Activated CD8-positive, alpha-beta memory T cell treated with anti-CD3 and anti-CD28 coated beads for 1 hour (primary cell): ENCODE results near the gene TANGO2.

Experiments used
- DNase-seq, 2 donors: peaks; one replicate each; pipeline ENCODE4 v3.0.0-alpha.2; 2020; ENCODE audit warnings: low read depth in 1 of 2; ENCODE audit errors: extremely low read depth in 1 of 2

Gene TANGO2

DNA sequence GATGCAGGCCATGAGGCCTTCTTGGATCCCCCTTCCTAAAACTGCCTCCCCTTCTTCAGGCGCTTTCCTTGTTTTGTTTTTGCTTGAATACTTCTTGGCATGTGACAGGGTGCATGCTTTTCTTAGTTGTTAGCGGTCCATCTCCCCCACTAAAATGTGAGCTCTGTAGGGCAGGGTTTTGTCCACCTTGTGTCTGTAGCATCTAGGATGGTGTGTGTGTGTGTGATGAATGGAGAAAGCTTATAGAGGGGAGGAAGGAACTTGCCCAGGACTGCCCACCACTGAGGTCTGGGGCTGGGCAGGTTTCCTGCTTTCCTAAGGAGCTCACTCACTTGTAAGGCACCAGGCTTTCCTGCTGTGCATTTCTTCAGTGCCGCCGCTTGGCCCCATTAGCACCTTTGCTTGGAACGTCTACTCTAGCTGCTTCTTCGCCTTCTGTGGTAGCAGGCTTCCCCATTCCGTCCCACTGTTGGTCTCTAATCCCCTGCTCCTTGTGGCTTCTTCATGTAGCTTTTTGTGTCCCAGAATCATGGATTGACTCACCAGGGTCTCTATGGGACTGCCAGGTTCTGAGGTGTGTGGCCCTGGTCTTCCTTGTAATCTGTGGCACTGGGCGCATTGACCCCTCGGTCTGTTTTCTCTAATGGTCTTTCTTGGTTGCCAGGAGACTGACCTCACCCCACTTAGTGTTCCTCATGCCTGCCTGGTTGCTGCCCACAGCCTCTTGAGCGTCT, 62.4 kb downstream of the TANGO2 start:
- no peak for DNase-seq

- DNase-seq: no peak
Observed at GRCh38 chr22:20083891-20084546, 63.1 kb downstream of the TANGO2 start.

DNA sequence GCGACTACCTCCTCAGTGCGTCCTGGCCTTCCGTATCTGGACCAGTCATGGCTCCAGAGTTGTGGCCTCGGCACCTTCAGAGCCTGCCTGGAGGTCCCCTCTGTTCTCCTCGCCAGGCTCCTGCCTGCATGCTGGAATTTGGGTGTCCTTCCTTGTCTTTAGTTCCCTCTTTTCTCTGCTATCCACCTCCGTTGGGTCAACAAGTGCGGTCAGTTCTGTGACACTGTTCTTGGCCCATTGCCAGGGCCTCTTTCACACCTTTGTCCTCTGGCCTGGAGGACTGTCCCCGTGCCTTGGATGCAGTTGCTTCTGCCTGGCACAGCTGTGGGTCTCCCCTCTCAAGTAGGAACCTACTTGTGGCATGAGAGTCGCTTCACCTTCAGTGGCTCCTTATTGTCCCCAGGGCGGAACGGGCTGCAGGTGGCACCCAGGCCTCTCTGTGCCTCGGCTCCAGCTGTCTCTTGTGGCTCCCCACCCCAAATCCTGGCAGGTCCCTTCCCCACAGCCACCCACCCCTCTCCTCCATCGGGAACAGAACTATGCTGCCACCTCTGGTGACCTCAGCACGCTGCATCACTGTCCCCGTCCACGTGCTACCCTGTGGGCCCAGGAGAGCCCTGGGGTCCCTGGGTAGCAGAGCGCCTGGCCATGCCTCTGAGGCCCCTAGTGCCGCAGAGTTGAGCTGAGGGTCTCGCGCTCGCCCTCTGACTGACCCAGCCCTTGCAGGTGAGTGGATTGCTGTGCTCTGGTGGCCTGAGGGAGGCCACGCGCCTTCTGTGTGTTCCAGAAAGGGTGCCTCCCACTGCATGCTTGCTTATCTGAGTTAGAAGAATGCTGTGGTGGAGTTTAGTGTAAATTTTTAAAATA, 63.9 kb downstream of the TANGO2 start:
- DNase-seq: no peak

- DNase-seq: no peak
Observed at GRCh38 chr22:20085651-20086050, 64.7 kb downstream of the TANGO2 start.

- DNase-seq: no peak
Observed at GRCh38 chr22:20086101-20086599, 65.2 kb downstream of the TANGO2 start.

DNA sequence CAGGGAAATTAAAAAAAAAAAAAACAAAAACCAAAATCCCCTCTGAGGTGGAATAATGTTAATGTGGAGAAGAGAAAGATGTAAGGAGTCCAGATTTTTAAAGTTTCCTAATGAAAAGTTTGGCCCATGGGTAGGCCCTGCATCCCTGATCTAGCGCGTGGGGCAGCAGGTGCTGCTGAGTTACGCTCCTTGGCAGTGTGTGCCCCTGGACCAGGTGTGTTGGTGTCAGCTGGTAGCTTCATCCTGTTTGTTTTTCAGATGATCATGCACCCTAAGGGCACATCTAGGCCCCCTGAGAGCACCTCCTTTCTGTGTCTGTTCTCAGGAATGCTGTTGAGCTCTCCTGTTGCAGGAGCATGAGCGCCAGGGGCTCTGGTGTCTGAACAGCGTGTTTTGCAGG, 65.9 kb downstream of the TANGO2 start:
- DNase-seq: no peak

GRCh38 chr22:20087319-20088262, 66.7 kb downstream of the TANGO2 start:
- DNase-seq: no peak

DNA sequence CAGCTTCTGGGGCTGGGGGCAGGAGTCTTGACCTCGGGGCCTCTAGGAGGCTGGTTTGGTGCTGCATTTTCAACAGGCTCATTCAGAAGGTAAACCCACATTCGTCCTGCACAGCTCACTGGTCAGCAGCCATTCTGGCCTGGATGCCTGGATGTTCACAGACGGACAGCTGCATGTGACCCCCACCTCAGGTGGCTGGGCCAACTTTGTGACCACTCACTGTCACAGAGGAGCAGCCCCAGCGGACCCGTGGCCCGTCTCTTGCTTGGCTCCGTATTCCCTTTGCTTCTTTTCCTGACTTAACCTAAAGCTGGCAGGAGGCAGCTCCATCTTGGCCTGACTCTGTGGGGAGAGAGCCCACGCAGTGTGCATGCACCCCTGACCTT, 67.3 kb downstream of the TANGO2 start:
- no peak for DNase-seq

- DNase-seq: no peak
Observed at GRCh38 chr22:20089226-20089976, 68.5 kb downstream of the TANGO2 start.

DNA sequence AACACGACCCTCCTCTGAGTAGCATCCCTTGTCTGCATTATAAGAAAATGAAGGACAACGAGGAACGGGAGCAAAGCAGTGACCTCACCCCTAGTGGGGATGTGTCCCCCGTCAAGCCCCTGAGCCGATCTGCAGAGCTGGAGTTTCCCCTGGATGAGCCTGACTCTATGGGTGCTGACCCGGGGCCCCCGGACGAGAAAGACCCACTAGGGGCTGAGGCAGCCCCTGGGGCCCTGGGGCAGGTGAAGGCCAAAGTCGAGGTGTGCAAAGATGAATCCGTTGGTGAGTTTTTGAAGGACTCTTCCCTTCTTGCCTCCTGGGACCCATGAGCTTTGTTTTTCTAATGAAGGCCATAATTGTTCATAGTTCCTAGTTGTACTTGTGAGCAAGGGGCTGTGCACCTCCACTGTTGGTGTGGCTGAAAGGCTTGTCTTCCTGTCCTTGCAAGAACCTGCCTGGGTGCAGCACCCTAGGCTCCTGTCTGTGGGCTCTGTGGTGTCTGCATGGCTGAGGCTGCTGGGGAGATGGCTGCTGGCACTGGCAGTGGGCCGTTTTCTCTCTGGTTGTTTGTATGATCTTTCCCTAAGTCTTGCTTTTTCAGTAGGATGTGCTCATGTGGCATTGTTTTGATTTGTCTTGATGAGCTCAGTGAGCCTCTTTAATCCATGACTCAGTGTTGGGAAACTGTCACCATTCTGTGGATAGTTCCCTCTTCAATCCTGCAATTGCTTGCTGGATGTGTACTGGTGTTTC, 69.2 kb downstream of the TANGO2 start:
- DNase-seq: no peak

GRCh38 chr22:20090730-20091240, 69.9 kb downstream of the TANGO2 start:
- no peak for DNase-seq

DNA sequence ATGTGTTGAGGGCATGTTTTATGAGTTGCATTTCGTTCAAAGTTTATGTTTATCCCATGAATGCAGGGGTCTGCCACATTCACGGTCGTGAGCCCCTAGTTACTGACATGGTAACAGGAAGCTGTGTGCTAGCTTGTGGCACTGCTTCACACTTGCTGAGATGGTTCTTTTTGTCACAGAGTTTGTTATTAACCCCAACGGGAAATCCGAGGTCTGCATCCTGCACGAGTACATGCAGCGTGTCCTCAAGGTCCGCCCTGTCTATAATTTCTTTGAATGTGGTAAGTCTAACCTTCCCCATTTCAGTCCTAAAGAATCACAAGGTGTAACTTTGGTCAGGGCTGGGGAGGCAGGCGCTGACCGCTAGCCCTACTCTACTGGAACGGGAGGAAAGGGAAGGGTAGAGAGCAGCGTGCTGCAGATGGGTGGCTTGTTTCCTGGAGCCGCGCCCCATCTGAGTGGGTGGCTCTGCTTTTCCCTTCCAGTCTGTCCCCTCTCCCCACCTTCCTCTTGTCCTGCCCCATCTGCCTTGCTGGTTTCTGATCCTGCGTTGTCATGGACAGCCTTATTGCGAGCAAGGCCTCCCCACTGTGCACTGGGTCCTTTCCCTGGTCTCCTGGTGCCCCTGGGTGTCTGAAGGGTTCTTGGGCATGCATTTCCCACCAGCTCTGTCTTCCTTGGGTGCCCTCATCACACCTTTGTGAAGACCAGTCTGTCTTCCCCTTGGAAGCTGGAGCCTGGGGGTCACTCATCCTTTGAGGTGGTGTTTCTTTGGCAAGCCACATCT, 71.0 kb downstream of the TANGO2 start:
- DNase-seq: no peak

- no peak for DNase-seq
Observed at GRCh38 chr22:20092477-20092854, 71.6 kb downstream of the TANGO2 start.

GRCh38 chr22:20093418-20094196, 72.7 kb downstream of the TANGO2 start:
- DNase-seq: no peak

DNA sequence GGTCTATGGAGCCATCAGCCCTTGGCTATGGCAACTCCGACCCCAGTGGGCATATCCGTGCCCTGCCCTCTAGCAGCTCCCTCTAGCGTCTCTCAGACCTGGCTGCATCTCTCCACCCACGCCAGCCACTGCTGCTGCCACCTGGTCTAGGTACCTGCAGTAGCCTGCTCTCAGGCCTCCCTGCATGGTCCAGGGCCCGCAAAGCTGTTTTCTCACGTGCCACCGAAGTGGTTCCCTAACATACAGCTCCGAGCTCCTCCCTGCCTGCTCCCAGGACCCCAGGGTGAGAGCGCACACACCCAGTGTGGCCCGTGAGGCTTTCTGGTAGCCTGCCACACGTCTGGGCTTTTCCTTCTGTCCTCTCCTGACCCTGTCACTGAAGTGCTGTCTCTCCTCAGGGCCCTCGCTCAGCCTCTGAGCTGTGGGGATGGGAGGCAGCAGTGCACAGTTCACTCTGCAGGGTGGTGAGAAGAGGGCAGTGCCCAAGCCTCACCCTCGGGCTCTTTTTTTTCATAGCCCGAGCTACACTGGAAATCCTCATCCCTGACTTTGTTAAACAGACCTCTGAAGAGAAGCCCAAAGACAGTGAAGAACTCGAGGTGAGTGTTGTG, 73.4 kb downstream of the TANGO2 start:
- no peak for DNase-seq

DNA sequence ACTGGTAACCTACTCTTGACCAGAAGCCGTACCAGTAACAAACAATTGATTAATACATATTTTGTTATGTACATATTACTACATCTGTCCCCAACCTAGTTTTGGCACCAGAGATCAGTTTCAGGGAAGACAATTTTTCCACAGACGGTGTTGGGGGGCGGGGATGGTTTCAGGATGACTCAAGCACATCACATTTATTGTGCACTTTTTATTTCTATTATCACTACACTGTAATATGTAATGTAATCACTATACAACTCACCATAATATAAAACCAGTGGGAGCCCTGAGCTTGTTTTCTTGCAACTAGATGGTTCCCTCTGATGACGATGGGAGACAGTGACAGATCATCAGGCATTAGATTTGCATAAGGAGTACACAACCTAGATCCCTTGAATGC, 74.6 kb downstream of the TANGO2 start:
- DNase-seq: no peak
